HG02678 (cell line): ENCODE data around the gene STOX2.
"Not testable (repeated sequence)": the region's sequence is repeated elsewhere in the genome, so short reads cannot be mapped to it uniquely, and the experiment has no call there.

Source experiments
- ATAC-seq: cut with Tn5 transposase; IDR thresholded peaks from one replicate; pipeline ENCODE4 v1.9.1; 2021; ENCODE audit warnings: mild to moderate bottlenecking, moderate library complexity; ENCODE audit not compliant: unreplicated experiment

STOX2 gene

DNA sequence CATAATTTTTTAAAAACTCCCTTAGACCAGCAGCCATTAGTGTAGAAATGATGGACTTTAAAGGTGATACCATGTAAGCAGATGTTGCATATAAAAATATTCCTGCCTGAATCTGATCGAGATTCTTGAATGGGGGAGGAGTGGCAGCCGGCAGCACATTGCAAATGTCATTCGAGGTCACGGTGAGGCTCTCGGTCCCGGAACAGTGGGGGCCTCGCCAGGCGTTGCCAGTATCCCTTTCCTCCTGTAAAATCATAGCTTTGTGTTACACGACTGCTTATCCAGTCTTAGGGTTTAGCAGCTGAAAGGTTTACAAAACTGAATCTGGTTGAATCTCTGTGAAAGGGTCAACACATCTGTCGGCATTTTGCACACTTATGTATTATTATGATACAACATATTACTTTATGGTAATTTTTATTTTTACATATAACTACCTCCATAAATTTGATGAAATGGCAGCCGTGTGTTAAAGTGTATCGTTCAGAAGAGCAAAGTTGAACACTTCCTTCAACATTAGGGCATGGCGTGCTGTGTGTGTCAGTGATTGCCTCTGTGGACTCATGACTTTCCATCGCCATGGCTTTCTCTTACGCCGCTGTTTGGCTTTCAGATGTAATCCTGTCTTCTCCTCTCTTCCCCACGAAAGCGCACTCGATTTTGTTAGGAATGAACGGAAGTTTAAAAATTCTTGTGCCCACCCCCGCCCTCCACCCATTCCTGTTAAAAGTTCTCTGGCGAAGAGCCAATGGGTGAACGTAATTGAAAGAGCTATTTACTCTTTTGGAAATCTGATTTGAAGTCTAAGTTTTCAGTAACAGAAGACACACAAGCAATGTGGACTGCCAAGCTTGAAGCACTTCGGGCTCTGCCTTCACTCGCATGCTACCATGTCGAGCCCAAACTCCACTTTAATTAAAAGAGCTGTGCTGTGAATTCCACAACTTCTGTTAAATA, 114.8 kb downstream of the STOX2 start:
- ATAC-seq: no peak

DNA sequence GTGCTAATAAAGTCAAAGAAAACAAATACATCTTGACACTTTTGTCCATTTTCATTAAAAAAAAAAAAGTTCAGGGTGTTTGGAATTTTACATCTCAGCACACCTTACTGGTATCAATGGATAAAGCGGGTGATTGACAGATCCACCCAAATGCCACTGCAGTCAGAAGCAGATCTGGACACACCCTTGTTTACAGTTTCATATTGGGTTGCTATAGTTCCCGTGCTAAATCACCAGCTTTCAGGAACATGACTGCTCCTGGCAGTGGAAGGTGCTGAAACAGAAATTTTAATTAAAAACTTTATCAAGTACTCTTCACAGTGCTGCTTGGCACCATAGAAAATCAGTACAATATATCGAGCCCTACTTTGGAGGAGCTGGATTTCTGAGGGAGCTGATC, 116.3 kb downstream of the STOX2 start:
- no peak for ATAC-seq

DNA sequence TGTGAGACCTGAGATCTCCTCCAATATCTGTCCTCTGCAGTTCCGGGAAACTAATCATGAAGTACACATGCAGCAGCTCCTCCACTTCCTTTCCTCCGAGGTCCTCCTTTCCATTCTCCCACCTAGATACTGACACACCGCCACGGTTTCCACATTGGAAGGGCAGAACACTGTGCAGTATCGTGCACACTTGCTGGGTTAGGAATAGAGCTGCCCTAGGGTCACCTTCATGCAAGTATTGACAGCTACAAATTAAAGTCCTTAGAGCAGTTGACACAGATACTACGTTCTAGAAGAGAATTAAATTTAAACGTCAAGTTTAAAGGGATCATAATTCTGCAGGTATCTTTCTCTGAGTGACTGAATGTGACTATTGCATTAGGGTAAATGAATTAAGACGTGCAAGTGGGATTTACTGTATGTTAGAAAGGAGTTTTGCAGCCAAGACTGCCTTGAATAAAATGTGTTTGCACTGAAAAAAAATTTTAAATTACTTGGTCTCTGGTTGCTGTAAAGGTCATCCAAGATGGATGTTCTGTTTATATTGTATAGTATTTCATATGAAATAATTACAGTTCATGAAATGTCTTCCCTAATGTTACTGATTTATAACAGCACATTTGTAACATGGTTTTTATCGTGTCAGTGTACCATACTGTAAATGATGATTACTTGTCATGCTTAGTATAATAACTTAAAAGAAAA, 117.7 kb downstream of the STOX2 start:
- no peak for ATAC-seq

DNA sequence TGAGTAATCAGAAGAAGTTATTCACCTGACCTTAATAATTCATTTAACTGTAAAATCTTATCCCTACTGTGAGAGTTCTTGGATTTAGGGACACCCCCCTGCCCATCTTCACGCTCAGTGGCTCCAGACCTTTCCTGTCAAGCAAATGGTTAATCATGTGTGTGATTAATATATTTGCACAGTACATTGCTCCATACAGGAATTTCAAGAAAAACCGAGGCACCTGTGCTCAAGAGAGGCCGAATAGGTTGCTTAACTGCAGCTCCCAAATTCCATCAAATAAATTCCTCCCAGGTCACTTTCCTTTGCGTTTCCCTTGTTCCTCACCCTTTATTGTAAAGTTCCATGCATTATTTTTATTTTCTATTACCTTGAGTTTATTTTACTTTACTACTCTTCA, 119.5 kb downstream of the STOX2 start:
- no peak for ATAC-seq

DNA sequence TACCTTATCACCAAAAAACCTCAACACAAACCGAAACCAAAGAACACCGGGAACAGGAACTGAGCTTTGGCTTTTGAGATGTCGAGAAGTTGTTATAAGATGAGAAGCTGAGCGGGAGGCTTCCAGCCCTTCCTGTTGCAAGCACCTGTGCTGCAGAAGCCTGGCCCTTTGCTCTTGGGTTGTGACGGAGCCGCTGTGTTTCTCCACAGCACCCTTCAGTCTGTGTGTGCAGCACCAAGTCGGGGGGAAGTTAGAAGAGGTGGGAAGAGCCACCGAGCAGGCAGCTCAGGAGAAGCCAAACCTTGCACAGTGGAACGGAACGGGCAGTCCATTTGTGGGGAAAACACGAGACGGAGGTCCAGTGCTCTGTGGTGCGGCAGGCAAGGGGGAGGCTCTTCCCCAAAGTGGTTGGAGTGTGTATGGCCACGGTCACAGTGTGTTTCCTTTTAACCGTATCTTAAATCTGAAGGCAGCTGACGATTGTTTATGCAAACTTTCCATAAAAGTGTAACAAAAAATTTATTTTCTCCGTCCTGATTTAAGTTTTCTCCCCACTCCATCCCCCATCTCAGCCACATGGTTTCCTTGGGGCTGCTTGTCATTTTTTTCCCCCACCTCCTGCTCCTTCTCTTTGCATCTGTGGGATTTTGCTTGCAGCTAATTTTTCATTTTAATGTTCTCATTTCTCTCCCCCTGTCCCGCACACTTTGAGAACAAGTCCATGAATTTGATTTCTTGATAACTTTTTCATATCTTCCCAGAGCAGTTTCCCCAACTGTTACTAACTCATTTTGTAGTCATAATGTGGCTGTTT, 123.7 kb downstream of the STOX2 start:
- ATAC-seq: no peak

DNA sequence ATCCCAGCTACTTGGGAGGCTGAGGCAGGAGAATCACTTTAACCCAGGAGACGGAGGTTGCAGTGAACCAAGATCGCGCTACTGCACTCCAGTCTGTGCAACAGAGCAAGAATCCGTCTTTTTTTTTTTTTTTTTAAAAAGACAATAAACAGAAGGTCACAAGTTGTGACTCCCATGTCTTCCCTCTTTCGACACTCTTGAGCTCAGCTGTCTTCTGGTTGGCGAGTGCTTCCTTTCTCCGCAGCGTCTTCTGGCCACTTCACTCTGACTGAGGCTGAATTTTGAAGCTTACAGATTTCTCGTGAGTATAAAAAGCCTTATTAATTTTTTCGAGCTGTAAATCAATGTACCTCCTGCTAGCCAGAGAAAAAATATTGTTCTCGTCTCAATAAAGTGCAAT, 124.9 kb downstream of the STOX2 start:
- ATAC-seq: no peak

DNA sequence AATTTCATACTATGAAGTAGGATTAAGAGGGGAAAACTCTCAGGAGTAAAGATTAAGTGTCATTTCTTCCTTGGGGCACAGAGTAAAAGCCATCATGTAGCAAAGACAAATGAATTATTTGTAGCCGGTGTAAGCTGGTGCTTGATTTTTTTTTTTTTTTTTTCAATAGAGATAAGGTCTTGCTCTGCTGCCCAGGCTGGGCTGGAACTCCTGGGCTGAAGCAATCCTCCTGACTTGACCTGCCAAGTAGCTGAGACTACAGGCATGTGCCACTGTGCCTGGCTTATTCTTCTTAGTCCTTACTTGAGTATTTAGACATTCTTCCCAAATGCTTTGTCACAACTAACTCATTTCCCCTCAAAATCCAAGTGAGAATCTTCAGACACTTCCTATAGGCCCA, 125.7 kb downstream of the STOX2 start:
- no peak for ATAC-seq

DNA sequence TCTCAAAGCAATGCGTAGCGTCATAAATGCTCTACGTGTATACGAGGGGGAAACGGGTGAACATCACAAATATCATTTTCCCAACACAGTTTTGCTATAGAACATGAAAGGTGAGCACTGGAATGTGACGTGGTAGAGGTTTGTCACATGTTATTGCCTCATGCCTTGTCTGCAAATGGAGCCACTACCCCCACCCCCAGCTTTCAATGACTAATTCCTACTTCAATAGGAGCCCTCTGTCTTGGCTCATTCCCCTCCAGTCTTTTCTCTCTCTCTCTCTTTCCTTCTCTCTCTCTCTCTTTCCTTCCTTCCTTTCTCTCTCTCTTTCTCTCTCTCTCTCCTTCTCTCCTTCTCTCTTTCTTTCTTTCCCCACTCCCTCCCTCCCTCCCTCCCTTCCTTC, 127.0 kb downstream of the STOX2 start:
- ATAC-seq: no peak

DNA sequence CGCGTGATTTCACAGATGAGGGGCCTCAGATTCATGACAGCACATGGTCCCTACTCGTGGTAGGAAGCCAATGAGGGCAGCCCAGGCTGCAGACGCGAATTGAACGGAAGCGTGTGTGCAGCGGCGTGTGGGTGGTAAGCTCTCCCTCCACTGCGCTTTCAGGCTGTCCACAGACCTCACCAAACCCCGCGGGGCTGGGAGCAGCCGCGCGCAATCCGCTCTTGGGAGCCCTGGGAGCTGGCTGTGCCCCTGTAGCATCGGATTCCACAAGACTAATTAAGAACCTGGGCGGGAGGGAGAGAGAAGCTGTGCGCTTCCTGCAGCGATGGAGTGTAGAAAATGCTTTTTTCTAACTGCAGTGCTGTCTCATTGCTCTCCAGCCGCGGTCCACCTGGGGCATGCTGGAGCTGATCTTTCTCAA, 134.9 kb downstream of the STOX2 start:
- ATAC-seq: no peak

DNA sequence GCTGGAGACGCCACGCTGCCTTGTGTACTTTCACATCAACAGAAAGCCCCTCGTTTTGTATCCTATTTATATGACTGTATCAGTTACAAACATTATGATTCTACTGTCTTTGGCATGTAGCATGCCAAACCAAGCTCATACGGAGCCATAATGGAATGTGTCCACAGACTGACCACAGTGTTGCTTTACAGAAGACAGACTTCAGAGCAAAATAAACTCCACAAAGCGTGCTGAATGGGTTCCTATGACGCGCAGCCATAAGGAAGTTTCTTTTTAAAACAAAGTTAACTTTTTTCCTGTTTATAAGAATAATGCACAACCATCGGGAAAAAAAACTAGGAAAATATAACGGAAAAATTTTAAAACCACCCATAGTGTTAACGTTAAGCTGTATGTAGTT, 136.0 kb downstream of the STOX2 start:
- no peak for ATAC-seq

DNA sequence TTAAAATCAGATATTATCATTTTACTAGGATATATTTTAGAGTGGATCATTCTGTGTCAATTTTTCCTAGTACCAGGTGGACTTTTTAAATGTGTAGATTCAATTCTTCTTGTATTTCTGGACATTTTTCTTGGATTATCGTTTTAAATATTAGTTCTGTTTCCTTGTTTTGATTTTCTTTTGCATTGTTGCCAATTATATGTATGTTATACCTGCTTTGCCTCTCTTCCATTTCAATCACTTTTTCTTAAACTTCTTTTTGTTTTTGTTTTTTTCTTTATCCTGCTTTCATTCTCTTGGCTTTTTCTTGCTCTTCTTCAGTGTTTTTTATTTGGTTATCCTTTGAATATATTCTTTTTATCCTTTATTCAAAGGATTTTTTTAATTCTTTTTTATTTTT, 141.0 kb downstream of the STOX2 start:
- ATAC-seq: no peak

DNA sequence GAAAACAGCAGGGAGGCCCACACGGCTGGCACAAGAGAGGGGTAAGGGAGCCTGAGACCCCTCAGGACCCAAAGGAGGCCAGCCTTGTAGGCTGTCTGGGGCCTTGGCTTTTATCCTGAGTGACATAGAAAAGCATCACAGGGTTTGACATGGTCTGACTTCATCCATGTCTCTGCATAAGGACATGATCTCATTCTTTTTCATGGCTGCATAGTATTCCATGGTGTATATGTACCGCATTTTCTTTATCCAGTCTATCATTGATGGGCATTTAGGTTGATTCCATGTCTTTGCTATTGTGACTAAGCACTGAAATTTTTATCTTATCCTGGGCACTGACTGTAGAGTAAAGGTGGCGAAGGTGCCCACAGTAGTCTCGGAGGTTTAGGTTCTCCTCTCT, 146.2 kb downstream of the STOX2 start:
- not testable (repeated sequence) for ATAC-seq

DNA sequence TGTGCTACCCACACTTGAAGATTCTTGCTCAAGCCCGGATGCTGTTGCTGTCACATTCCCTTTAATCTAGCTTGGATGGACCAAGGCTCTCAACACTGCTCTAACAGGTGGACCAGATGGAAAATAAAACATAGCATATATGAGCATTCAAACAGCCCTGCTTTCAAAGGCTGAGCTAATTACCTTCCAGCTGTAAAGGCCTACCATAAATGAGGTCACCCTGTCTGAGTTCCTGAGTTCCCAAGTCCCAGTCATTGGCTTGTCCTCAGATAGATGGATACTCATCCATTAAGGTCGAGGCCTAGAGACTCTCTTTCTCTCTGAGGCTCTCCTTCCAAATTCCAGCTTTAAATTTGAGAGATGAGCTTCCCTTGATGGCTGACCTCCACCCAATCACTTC, 147.5 kb downstream of the STOX2 start:
- ATAC-seq: no peak

DNA sequence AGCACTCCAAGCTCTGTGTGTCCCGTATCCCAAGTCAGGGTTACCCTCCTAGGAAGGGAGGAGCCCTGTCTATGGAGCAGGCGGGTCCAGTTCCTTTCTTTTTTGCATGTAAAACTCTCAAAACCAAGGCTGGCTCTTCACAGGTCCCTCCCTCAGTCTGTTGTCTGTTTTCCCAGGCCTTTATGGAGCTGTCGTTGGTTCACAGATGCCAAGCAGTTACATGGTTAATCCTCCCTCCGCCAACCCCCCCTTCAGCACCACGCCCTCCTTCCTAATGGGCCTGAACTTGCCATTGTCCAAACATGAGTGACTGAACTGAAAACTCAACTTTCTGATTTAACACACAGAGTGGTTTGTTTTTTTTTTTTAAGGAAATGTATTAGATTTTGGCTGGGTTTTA, 148.3 kb downstream of the STOX2 start:
- ATAC-seq: no peak

DNA sequence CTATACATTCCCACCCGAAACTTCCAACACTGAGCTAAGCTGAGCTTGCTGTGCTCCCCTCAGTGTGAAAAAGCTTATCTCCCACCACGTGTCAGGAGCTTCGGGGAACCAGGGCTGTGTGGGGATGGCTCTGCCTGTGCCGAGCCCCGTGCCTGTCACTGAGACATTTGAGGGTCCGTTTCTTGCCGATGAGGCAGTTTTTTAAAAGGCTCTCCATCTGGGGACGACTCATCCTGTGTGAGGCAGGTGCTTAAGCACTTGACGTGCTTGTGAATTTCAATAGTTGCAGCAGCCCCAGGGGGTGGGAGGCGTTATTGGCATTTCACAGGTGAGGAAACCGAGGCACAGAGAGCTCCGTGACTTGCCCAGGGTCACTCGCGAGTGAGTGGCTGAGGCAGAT, 151.8 kb downstream of the STOX2 start:
- ATAC-seq: no peak

DNA sequence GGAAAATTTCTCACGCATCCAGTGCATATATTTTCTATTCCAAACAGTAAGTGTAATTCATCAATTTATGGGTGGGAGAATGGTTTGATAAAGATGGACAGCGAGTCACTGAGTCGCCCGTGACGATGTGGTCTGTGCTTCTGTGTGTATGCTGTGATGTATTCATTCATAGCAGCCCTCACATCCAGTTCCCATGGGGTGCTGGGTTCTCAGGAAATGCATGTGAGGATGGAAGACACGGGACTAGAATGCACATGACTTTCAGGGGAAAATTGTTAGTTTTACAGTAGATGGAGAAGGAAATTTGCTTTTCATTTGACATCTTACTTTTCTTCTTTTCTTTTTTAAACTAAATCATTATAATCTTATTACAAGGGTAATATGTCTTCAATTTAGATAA, 152.9 kb downstream of the STOX2 start:
- no peak for ATAC-seq

DNA sequence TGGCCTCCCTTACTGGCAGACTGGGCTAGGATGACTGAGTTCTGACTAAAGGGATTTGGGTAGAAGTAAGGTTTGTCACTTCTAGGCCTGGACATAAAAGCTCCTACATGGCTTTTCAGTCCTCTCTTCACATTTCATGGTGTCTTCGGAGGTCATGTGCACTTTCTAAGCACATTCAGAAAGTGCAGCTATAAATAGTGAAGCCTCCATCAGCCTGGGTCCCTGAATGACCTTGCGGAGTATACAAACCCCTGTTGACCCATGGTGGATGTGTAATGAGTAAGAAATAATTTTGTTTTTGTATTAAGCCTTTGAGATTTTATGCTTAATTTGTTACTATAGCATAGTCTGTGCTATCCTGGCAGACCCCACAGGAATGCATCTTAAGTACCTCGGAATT, 154.0 kb downstream of the STOX2 start:
- ATAC-seq: no peak

DNA sequence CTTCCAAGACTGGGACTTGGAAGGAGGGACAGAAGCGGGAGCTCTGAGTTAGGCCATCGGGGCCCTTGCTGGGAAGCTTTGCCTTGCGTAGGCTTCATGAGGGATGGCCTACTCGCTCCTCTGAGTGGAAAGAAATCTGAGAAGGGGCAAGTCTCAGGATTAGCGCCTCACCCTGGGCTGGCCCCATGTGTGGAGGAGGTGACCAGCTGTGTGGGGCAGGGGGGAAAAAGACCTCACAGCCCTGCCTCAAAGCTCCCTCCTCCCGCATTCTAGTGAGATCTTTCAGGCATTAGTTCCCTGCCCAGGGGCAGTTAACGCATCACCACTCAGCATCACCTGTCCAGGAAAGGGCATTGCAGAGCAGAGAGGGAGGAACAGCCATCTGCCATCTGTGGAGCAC, 156.5 kb downstream of the STOX2 start:
- no peak for ATAC-seq

DNA sequence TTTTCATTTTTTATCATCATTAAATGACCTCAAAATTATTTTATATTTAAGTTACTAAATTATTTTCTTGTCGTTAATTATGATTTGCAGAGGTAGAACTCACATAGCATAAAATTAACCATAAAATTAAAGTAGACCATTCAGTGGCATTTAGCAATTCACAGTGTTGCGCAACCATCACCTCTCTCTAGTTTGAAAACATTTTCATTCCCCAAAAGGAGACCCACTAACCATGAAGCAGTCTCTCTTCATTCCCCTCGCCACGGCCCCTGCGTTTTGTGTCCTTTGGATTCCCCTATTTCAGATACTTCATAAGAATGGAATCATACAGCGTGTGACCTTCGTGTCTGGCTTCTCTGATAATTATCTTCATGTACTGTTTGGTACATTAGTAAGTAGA, 157.7 kb downstream of the STOX2 start:
- ATAC-seq: no peak

DNA sequence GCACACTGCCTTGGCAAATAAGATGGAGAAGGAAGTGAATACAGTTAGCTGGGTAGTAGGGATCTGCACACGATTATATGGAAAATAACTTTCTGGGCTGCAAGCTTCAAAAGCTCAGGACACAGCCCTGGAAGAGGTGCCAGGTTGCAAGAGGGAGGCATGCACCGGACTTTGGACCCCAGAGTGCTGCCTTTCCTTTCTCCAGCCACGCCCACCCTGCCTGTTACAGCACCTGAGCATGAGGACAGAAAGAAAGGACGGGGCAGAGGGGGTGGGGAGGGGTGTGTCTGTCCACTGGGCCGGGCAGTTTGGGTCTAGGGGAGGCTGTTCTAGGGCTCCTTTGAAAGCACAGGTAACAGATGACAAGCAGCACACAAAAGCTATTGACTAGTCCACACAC, 159.8 kb downstream of the STOX2 start:
- ATAC-seq: no peak

DNA sequence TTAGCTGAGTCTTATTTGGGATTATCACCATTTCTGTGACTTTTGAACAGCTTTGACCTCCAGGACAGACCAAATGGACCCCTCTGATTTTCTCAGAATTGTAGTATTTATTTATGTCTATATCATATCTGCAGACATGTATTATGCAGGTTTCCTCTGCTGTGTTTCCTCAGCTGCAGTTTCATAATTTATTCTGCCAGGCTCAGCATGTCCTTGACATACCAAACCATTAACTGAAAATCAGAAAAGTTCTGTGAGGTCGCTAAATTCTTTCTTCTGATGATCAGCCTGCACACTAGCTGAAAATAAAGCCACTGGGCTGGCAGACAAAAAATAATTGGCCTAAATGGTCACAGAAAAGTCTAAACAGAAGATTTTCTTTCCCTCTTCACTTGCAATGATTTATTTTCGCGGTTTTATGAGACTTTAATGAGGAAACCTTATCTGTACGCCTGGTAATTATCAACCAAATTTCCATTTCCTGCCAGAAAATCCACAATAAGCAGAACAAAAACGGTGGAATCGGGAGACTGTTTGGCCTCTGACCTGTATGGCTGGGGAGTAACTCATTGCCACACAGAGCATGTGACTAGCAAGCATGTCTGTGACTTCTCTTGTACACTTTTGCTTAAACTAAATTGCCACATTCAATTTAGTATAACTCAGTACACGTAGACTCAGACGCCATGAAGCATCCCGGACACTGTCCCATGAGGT, 161.6 kb downstream of the STOX2 start:
- no peak for ATAC-seq
